Right lobe of liver (tissue), 6 donors: Measurements from ENCODE around the gene FAM234B. TPM values are rescaled to one million over a fixed set of nuclear protein-coding genes. Genes with fewer than 3 reads are reported as not detected.
"Not testable (repeated sequence)": the region's sequence is repeated elsewhere in the genome, so short reads cannot be mapped to it uniquely, and the experiment has no call there.

Experiments
- ATAC-seq, 4 donors: fragments of 200-7000 bp; cut with Tn5 transposase; one replicate each; pipeline ENCODE4 v1.9.1; 2020; ENCODE audit warnings: mild to moderate bottlenecking in 4 of 4, moderate library complexity in 4 of 4
- DNase-seq, 3 donors: peaks; one replicate each; pipeline ENCODE4 v3.0.0-alpha.2; 2020
- H3K27ac ChIP-seq, 3 donors: fragments of 200-600 bp; one replicate each; pipeline ENCODE4 v1.8.0; 2022
- H3K27me3 ChIP-seq, 2 donors: fragments of 200-600 bp; one replicate each; pipeline ENCODE4 v1.8.0; 2022
- H3K36me3 ChIP-seq, 4 donors: fragments of 200-600 bp; sonication (generic) in 1 of 4; one replicate each; pipeline versions ENCODE4 v1.5.1 to v1.8.0; 2017 to 2022; ENCODE audit warnings: control low read depth in 1 of 4
- H3K4me1 ChIP-seq, 4 donors: fragments of 200-600 bp; sonication (generic) in 1 of 4; one replicate each; pipeline versions ENCODE4 v1.5.1 to v1.8.0; 2017 to 2022; ENCODE audit warnings: control low read depth in 1 of 4
- H3K4me3 ChIP-seq, 3 donors: fragments of 200-600 bp; one replicate each; pipeline ENCODE4 v1.8.0; 2022
- H3K9me3 ChIP-seq, 4 donors: fragments of 200-600 bp; sonication (generic) in 1 of 4; one replicate each; pipeline versions ENCODE4 v1.5.1 to v1.8.0; 2017 to 2022; ENCODE audit warnings: control low read depth in 1 of 4
- POLR2A ChIP-seq: fragments of 450-650 bp; IDR thresholded peaks from one replicate; pipeline ENCODE4 v1.6.1; 2017; ENCODE audit warnings: antibody characterized with exemption, mild to moderate bottlenecking
- WGBS: methylation state at CpG from one replicate; pipeline ENCODE4 v1.1.6; 2018; ENCODE audit warnings: low coverage, low lambda C conversion rate; ENCODE audit not compliant: insufficient coverage; ENCODE audit errors: missing lambda C conversion rate; 5-methylcytosine and 5-hydroxymethylcytosine counted together
- intact Hi-C, 2 donors: fragments of 100-400 bp; cut with DNase I; formaldehyde crosslinking; loops; one replicate each; pipeline versions ENCODE4 v1.11.2 to v1.14.1; 2022
- total RNA-seq, 6 experiments: library from RNA; depleted of rRNA in 2 of 6; stranded (reverse); fragments of >200 nt in 2 of 6; fragmentation: NEBNext Ultra II Directional in 3 of 6; extraction: Animal tissue kit (Norgen Biotek cat#: 25700) in 3 of 6; gene quantifications; one replicate each; pipeline versions ENCODE4 v1.1.0 to v1.2.4, GENCODE V29; 2016 to 2023
- TF ChIP-seq, protein P1 (sequence below), 4 donors: fragments of 200-600 bp in 3 of 4; fragments of 450-650 bp in 1 of 4; IDR thresholded peaks; one replicate each; pipeline versions ENCODE4 v1.5.1 to v1.8.0; 2016 to 2022; ENCODE audit warnings: antibody characterized with exemption in 4 of 4, mild to moderate bottlenecking in 2 of 4
- donor health status: DM: no; HTN: yes; CAD: no.
- donor health status: DM: no; HTN: no; CAD: no.
- donor health status: DM: no; HTN: no; CAD: no.
- donor health status: DM: no; HTN: yes; CAD: no.
- donor health status: DM: no; HTN: yes; CAD: no.

The FAM234B gene
- total RNA-seq, 6 experiments from 2014 or later: 2.9 to 4.8 (median 3.2) TPM

GRCh38 chr12:13028825-13029570, 15.2 kb upstream of the FAM234B start:
- Histone ChIP-seq H3K27me3 (no peaks in the 10 kb centered on the region), H3K4me3 (no peak overlapping the region), H3K9me3 (no peaks in the 10 kb centered on the region), H3K27ac (no peak overlapping the region), H3K36me3 (no peaks in the 10 kb centered on the region), H3K4me1 (no peaks in the 10 kb centered on the region)
- ATAC-seq (no peak), DNase-seq (no peak)
- intact Hi-C loops: no loop called here
- no peak for TF ChIP-seq POLR2A
- TF ChIP-seq, protein P1, sequence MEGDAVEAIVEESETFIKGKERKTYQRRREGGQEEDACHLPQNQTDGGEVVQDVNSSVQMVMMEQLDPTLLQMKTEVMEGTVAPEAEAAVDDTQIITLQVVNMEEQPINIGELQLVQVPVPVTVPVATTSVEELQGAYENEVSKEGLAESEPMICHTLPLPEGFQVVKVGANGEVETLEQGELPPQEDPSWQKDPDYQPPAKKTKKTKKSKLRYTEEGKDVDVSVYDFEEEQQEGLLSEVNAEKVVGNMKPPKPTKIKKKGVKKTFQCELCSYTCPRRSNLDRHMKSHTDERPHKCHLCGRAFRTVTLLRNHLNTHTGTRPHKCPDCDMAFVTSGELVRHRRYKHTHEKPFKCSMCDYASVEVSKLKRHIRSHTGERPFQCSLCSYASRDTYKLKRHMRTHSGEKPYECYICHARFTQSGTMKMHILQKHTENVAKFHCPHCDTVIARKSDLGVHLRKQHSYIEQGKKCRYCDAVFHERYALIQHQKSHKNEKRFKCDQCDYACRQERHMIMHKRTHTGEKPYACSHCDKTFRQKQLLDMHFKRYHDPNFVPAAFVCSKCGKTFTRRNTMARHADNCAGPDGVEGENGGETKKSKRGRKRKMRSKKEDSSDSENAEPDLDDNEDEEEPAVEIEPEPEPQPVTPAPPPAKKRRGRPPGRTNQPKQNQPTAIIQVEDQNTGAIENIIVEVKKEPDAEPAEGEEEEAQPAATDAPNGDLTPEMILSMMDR (IDR thresholded peaks at IDR 0.05): no peak
- 68% methylated on average over 3 of the region's 4 CpGs for WGBS

DNA sequence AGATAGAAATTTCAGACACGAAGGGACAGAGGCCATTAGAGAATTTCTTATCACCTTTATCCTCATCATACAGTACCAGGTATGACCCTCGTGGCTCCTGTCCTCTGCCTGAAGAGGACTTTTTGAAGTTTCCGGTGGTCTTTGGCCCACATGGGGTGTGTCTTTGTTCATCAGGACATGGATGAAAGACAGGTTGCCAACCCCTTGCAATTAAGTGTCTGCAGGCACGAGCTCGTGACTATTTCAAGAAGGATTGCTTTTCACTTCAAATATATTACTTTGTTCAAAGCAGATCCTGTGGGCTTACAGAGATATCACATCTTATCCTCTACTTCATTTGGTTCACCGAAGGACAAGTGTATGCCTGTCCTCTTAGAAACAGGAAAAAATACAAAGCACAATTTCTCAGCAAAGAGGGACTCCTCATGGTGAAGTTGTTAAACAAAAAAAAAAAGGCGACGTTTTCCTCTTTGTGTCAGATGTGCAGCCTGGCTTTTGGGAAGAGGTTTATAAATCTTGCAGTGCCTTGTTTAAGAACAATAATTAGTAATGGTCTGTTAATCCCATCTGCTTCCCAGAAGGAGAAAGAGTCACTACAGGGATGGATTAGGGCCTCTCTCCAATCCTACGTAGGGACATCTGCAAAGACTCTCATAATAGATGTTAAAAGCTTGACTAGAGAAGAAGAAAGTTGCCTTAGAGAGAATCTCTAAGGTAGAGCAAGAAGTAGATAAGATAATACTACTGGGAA, 13.5 kb upstream of the FAM234B start:
- 80% methylated on average over 9 of the region's 9 CpGs for WGBS
- Histone ChIP-seq H3K27ac (no peak overlapping the region), H3K4me1 (peaks cover 0 to 7% (median 2%) of the 10 kb centered on the region in 4 donors), H3K9me3 (no peaks in the 10 kb centered on the region), H3K4me3 (no peak overlapping the region), H3K36me3 (no peaks in the 10 kb centered on the region), H3K27me3 (no peaks in the 10 kb centered on the region)
- ATAC-seq: no peak
- DNase-seq: no peak
- no peak for TF ChIP-seq POLR2A
- TF ChIP-seq, protein P1 (IDR thresholded peaks at IDR 0.05): no peak
- intact Hi-C loops: no loop called here

- Histone ChIP-seq H3K36me3 (no peaks in the 10 kb centered on the region), H3K27ac (no peak overlapping the region), H3K4me1 (peaks cover 0 to 10% (median 4%) of the 10 kb centered on the region in 4 donors), H3K27me3 (no peaks in the 10 kb centered on the region), H3K9me3 (no peaks in the 10 kb centered on the region), H3K4me3 (no peak overlapping the region)
- no peak for DNase-seq
- TF ChIP-seq, protein P1 (IDR thresholded peaks at IDR 0.05): no peak
- no peak for TF ChIP-seq POLR2A
- WGBS: 94% methylated on average over 2 of the region's 2 CpGs
- intact Hi-C loops: no loop called here
- no peak for ATAC-seq
Measured at GRCh38 chr12:13032164-13032563, 12.0 kb upstream of the FAM234B start.

- H3K36me3 ChIP-seq: no peaks in the 10 kb centered on the region
- TF ChIP-seq, protein P1 (IDR thresholded peaks at IDR 0.05): no peak
- no peak for TF ChIP-seq POLR2A
- H3K9me3 ChIP-seq: no peaks in the 10 kb centered on the region
- intact Hi-C loops: no loop called here
- no peaks in the 10 kb centered on the region for H3K27me3 ChIP-seq
- H3K4me1 ChIP-seq: peaks cover 0 to 10% (median 4%) of the 10 kb centered on the region in 4 donors
- WGBS: 78% methylated on average over 5 of the region's 5 CpGs
- no peak for DNase-seq
- no peak overlapping the region for H3K27ac ChIP-seq
- H3K4me3 ChIP-seq: no peak overlapping the region
- ATAC-seq: no peak
Measured at GRCh38 chr12:13033476-13033875, 10.7 kb upstream of the FAM234B start.

- H3K9me3 ChIP-seq, intact Hi-C loops, H3K27ac ChIP-seq, H3K27me3 ChIP-seq, H3K4me3 ChIP-seq, H3K36me3 ChIP-seq: not testable (repeated sequence)
- peaks cover 0 to 17% (median 5%) of the 10 kb centered on the region in 4 donors for H3K4me1 ChIP-seq
- DNase-seq: peak; percentile 32 to 76 (median 68)
- WGBS: 36% methylated on average over 5 of the region's 5 CpGs
- peak; percentile 84 to 92 (median 92) for ATAC-seq
Measured at GRCh38 chr12:13035335-13035734, 8.8 kb upstream of the FAM234B start.
